Measurements from ENCODE around the gene PKP4. TPM values are rescaled to one million over a fixed set of nuclear protein-coding genes. Genes with fewer than 3 reads are reported as not detected.

Gene PKP4
- total and polyA plus RNA-seq, 4 donors, result 21.5 to 96.4 (median 32.8) TPM

DNA sequence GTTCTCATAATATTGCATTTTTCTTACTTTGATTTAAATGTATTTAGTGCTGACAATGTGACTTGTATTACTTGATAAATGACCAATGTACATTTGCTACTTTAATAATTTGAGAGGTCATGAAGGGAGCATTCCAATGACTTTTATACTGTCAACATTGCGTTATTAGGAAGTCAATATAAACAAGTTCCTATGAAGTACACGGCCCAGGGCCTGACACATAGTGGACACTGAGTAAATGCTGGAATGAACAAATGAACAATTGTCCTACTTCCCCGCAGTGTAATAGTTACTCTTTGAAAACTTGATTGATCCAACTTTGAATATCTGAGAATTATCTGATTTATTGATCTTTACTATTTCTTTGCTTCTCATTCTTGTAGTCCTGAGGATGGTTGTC, 47.3 kb downstream of the PKP4 start:
- TF ChIP-seq, protein P1, sequence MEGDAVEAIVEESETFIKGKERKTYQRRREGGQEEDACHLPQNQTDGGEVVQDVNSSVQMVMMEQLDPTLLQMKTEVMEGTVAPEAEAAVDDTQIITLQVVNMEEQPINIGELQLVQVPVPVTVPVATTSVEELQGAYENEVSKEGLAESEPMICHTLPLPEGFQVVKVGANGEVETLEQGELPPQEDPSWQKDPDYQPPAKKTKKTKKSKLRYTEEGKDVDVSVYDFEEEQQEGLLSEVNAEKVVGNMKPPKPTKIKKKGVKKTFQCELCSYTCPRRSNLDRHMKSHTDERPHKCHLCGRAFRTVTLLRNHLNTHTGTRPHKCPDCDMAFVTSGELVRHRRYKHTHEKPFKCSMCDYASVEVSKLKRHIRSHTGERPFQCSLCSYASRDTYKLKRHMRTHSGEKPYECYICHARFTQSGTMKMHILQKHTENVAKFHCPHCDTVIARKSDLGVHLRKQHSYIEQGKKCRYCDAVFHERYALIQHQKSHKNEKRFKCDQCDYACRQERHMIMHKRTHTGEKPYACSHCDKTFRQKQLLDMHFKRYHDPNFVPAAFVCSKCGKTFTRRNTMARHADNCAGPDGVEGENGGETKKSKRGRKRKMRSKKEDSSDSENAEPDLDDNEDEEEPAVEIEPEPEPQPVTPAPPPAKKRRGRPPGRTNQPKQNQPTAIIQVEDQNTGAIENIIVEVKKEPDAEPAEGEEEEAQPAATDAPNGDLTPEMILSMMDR (IDR thresholded peaks at IDR 0.05; ENCODE audit: control extremely low read depth, extremely low read depth), result no peak
- ATAC-seq (ENCODE audit: insufficient read depth, low FRiP score), result no peak
- WGBS, 2 donors, result 63 to 77% methylated on average over 3 of the region's 3 CpGs

DNA sequence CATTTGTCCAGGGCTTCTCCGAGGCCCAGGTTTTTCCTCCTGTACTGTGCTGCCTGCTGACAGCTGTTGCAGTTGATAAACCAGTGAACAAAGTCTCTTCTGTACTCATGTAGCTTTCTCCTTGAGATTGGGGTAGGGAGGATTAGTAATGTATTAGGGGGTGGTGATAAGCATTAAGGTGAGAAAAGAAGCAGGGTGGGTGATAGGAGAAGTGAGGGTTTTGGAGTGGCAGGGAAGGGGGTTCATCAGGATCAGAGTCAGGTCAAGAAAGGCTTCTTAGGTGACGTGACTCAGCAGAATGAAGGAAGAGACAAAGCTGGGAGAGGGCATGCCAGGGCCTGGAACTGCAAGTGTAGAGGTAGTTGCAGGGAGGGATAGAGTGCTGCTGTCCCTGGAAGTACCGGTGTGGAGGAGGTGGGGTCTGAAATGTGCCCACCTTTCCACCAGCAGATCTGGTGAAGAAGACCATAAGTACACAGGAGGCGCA, 48.7 kb downstream of the PKP4 start:
- Histone ChIP-seq H3K27me3 (ENCODE audit: control insufficient read depth in 3 of 3, insufficient read depth in 3 of 3, low read length in 2 of 3) (no peaks in the 10 kb centered on the region), H3K9me3 (ENCODE audit: control insufficient read depth in 4 of 4, insufficient read depth in 3 of 4, low read length in 3 of 4) (peaks cover 0 to 2% (median 0%) of the 10 kb centered on the region in 4 donors), H3K27ac (ENCODE audit: low read depth in 1 of 2, low read length in 1 of 2) (no peak overlapping the region), H3K36me3 (ENCODE audit: control insufficient read depth in 4 of 4, insufficient read depth in 4 of 4, low read length in 4 of 4) (no peaks in the 10 kb centered on the region), H3K4me1 (ENCODE audit: control insufficient read depth in 5 of 5, insufficient read depth in 5 of 5, low read length in 5 of 5) (peaks cover 6 to 31% (median 14%) of the 10 kb centered on the region in 5 donors), H3K4me3 (no peak overlapping the region), H3K9ac (ENCODE audit: insufficient read depth in 1 of 2, low read length in 2 of 2) (no peak overlapping the region)
- no peak for ATAC-seq (ENCODE audit: insufficient read depth, low FRiP score)
- 89 to 90% methylated on average over 4 of the region's 4 CpGs for WGBS, 2 donors
- TF ChIP-seq, protein P1 (IDR thresholded peaks at IDR 0.05; ENCODE audit: control extremely low read depth, extremely low read depth), result no peak
- DNase-seq, result no peak

More for the DNA sequence above, 47.3 kb downstream of the PKP4 start:
- Histone ChIP-seq H3K27ac (ENCODE audit: low read depth in 1 of 2, low read length in 1 of 2) (no peak overlapping the region), H3K4me3 (no peak overlapping the region), H3K4me1 (ENCODE audit: control insufficient read depth in 5 of 5, insufficient read depth in 5 of 5, low read length in 5 of 5) (peaks cover 6 to 29% (median 8%) of the 10 kb centered on the region in 5 donors), H3K36me3 (ENCODE audit: control insufficient read depth in 4 of 4, insufficient read depth in 4 of 4, low read length in 4 of 4) (peaks cover 0 to 2% (median 0%) of the 10 kb centered on the region in 4 donors), H3K9me3 (ENCODE audit: control insufficient read depth in 4 of 4, insufficient read depth in 3 of 4, low read length in 3 of 4) (peaks cover 0 to 2% (median 0%) of the 10 kb centered on the region in 4 donors), H3K9ac (ENCODE audit: insufficient read depth in 1 of 2, low read length in 2 of 2) (no peak overlapping the region), H3K27me3 (ENCODE audit: control insufficient read depth in 3 of 3, insufficient read depth in 3 of 3, low read length in 2 of 3) (no peaks in the 10 kb centered on the region)
- DNase-seq, result no peak

DNA sequence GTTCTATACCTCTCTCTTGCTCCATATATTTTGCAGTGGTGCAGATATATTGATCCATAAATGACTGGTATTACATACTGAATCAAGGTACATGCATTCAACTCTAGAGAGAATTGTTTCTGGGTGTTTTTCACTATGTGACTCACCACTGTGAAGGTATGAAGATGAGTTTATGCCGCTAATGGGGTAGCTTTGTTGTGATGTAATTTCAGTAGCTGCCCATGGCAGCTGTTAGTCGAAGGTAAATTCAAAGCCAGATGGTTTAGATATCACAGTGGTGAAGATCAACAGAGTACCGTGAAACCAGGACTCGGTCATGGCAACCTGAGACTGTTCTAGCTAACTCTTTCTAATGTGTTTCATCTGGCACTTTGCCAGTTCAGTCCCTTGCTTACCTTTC, 50.4 kb downstream of the PKP4 start:
- Histone ChIP-seq H3K27ac (ENCODE audit: low read depth in 1 of 2, low read length in 1 of 2) (no peak overlapping the region), H3K9ac (ENCODE audit: insufficient read depth in 1 of 2, low read length in 2 of 2) (no peak overlapping the region), H3K4me3 (no peak overlapping the region), H3K36me3 (ENCODE audit: control insufficient read depth in 4 of 4, insufficient read depth in 4 of 4, low read length in 4 of 4) (no peaks in the 10 kb centered on the region), H3K4me1 (ENCODE audit: control insufficient read depth in 5 of 5, insufficient read depth in 5 of 5, low read length in 5 of 5) (peaks cover 5 to 28% (median 18%) of the 10 kb centered on the region in 5 donors), H3K27me3 (ENCODE audit: control insufficient read depth in 3 of 3, insufficient read depth in 3 of 3, low read length in 2 of 3) (no peaks in the 10 kb centered on the region), H3K9me3 (ENCODE audit: control insufficient read depth in 4 of 4, insufficient read depth in 3 of 4, low read length in 3 of 4) (peaks cover 0 to 2% (median 0%) of the 10 kb centered on the region in 4 donors)
- no peak for DNase-seq
- ATAC-seq (ENCODE audit: insufficient read depth, low FRiP score), result no peak
- TF ChIP-seq, protein P1 (IDR thresholded peaks at IDR 0.05; ENCODE audit: control extremely low read depth, extremely low read depth), result no peak
- 90 to 94% methylated on average over 4 of the region's 4 CpGs for whole genome bisulfite sequencing, 2 donors

DNA sequence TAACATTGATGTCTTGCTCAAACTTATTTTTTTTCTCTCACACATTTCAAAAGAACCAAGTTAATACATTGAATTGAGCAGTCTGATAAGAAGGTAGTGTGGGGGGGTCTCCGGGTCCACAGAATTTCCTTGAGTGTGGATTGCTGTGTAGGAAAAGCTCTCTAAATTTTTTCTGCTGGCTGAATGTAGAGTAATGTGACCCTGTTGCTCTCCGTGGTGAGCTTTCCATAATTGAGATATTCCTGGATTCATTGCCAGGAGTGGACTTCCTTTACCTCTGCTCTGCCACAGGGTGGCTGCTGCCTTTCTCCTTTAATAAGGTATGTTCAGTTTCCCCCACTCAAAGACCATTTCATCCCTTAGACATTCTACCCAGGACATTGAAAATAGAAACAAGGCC, 50.9 kb downstream of the PKP4 start:
- ATAC-seq (ENCODE audit: insufficient read depth, low FRiP score), result no peak

More for the DNA sequence above, 50.9 kb downstream of the PKP4 start:
- Histone ChIP-seq H3K9me3 (ENCODE audit: control insufficient read depth in 4 of 4, insufficient read depth in 3 of 4, low read length in 3 of 4) (peaks cover 0 to 2% (median 0%) of the 10 kb centered on the region in 4 donors), H3K27ac (ENCODE audit: low read depth in 1 of 2, low read length in 1 of 2) (no peak overlapping the region), H3K36me3 (ENCODE audit: control insufficient read depth in 4 of 4, insufficient read depth in 4 of 4, low read length in 4 of 4) (no peaks in the 10 kb centered on the region), H3K4me1 (ENCODE audit: control insufficient read depth in 5 of 5, insufficient read depth in 5 of 5, low read length in 5 of 5) (peaks cover 4 to 25% (median 18%) of the 10 kb centered on the region in 5 donors), H3K27me3 (ENCODE audit: control insufficient read depth in 3 of 3, insufficient read depth in 3 of 3, low read length in 2 of 3) (no peaks in the 10 kb centered on the region), H3K9ac (ENCODE audit: insufficient read depth in 1 of 2, low read length in 2 of 2) (no peak overlapping the region), H3K4me3 (no peak overlapping the region)
- TF ChIP-seq, protein P1 (IDR thresholded peaks at IDR 0.05; ENCODE audit: control extremely low read depth, extremely low read depth), result no peak
- no peak for DNase-seq
- WGBS, 2 donors, result 73 to 88% methylated on average over 2 of the region's 2 CpGs
